Astrocyte (in vitro differentiated cells and primary cell): Measurements from ENCODE around the gene ARHGAP28.

ENCODE experiments used
- EZH2 ChIP-seq: IDR thresholded peaks from 2 replicates; pipeline ENCODE4 v1.6.1; 2012; ENCODE audit warnings: mild to moderate bottlenecking, low read length, inconsistent platforms; ENCODE audit not compliant: insufficient read depth
- TF ChIP-seq, protein P1 (sequence below): IDR thresholded peaks from 2 replicates; pipeline ENCODE4 v1.5.1; 2011; ENCODE audit warnings: low read depth, mild to moderate bottlenecking, inconsistent platforms, low read length, moderate library complexity; ENCODE audit not compliant: insufficient read depth

DNA sequence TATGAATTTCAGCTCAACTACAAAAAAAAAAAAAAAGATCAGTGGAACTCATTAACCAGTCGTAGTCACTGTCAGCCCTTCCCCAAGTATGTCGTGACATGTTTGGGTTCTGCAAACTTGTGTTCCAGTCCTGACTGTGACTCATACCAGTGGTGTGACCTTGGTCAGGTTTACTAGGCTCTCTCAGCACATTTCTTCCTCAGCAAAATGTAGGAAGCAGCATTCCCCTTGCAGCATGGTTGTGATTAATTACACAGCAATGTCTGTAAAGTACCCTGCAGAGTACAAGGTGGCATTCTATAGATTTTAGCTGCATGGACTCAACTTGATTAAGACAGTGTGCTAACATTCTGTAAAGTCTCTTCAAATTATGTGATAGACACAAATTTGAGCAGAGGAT is 231.1 kb downstream of the ARHGAP28 start:
- TF ChIP-seq, protein P1, sequence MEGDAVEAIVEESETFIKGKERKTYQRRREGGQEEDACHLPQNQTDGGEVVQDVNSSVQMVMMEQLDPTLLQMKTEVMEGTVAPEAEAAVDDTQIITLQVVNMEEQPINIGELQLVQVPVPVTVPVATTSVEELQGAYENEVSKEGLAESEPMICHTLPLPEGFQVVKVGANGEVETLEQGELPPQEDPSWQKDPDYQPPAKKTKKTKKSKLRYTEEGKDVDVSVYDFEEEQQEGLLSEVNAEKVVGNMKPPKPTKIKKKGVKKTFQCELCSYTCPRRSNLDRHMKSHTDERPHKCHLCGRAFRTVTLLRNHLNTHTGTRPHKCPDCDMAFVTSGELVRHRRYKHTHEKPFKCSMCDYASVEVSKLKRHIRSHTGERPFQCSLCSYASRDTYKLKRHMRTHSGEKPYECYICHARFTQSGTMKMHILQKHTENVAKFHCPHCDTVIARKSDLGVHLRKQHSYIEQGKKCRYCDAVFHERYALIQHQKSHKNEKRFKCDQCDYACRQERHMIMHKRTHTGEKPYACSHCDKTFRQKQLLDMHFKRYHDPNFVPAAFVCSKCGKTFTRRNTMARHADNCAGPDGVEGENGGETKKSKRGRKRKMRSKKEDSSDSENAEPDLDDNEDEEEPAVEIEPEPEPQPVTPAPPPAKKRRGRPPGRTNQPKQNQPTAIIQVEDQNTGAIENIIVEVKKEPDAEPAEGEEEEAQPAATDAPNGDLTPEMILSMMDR = no peak
- TF ChIP-seq EZH2 = no peak
